Right ventricle myocardium superior (tissue), 1 donor: ENCODE measurements around the gene DIS3L2. TPM values are rescaled to one million over a fixed set of nuclear protein-coding genes. Genes with fewer than 3 reads are reported as not detected.

ENCODE experiments used
- ATAC-seq: fragments of 200-7000 bp; cut with Tn5 transposase; one replicate; pipeline ENCODE4 v1.9.1; 2020; ENCODE audit warnings: mild to moderate bottlenecking; ENCODE audit not compliant: poor library complexity
- DNase-seq: peaks from one replicate; pipeline ENCODE4 v3.0.0-alpha.2; 2020
- intact Hi-C: fragments of 100-400 bp; cut with DNase I; formaldehyde crosslinking; loops from one replicate; pipeline ENCODE4 v1.11.2; 2022
- total RNA-seq: library from RNA; stranded (reverse); fragmentation: NEBNext Ultra II Directional; extraction: Animal tissue kit (Norgen Biotek cat#: 25700); gene quantifications from one replicate; pipeline ENCODE4 v1.2.1, GENCODE V29; 2021
- donor health status: DM: no; HTN: yes; CAD: no; lungs with severe emphysema.

The DIS3L2 gene
- total RNA-seq, 1 donor from 2014 or later: 17.6 TPM

GRCh38 chr2:232228971-232229894 lies 267.7 kb downstream of the DIS3L2 start:
- ATAC-seq: peak; percentile 68

GRCh38 chr2:232229911-232230310 lies 268.4 kb downstream of the DIS3L2 start:
- DNase-seq: no peak

More at GRCh38 chr2:232228971-232229894, 267.7 kb downstream of the DIS3L2 start:
- DNase-seq: peak; percentile 50
- intact Hi-C loops: no loop called here

GRCh38 chr2:232230560-232230959 lies 269.0 kb downstream of the DIS3L2 start:
- ATAC-seq (no peak), DNase-seq (no peak)
- intact Hi-C loops: no loop called here

More at GRCh38 chr2:232229911-232230310, 268.4 kb downstream of the DIS3L2 start:
- intact Hi-C loops: no loop called here
- no peak for ATAC-seq

GRCh38 chr2:232231554-232231953 lies 270.0 kb downstream of the DIS3L2 start:
- DNase-seq (no peak), ATAC-seq (no peak)
- intact Hi-C loops: no loop called here

GRCh38 chr2:232232915-232233314 lies 271.4 kb downstream of the DIS3L2 start:
- ATAC-seq (no peak), DNase-seq (no peak)
- intact Hi-C loops: no loop called here

- ATAC-seq (no peak), DNase-seq (no peak)
- intact Hi-C loops: no loop called here
Measured at GRCh38 chr2:232234922-232235615, 273.6 kb downstream of the DIS3L2 start.

- peak; percentile 27 for ATAC-seq
- intact Hi-C loops: no loop called here
- no peak for DNase-seq
Measured at GRCh38 chr2:232235716-232236115, 274.2 kb downstream of the DIS3L2 start.

- intact Hi-C loops: no loop called here
- DNase-seq (no peak), ATAC-seq (no peak)
Measured at GRCh38 chr2:232236200-232236599, 274.7 kb downstream of the DIS3L2 start.

- intact Hi-C loops: no loop called here
- ATAC-seq (no peak), DNase-seq (no peak)
Measured at GRCh38 chr2:232237464-232237863, 276.0 kb downstream of the DIS3L2 start.

GRCh38 chr2:232238108-232238507 lies 276.6 kb downstream of the DIS3L2 start:
- no peak for ATAC-seq

GRCh38 chr2:232238596-232238995 lies 277.1 kb downstream of the DIS3L2 start:
- no peak for DNase-seq
- intact Hi-C loops: no loop called here
- no peak for ATAC-seq

More at GRCh38 chr2:232238108-232238507, 276.6 kb downstream of the DIS3L2 start:
- no peak for DNase-seq
- intact Hi-C loops: no loop called here

- ATAC-seq (no peak), DNase-seq (no peak)
- intact Hi-C loops: no loop called here
Measured at GRCh38 chr2:232239951-232240681, 278.6 kb downstream of the DIS3L2 start.

- intact Hi-C loops: no loop called here
- DNase-seq: no peak
- ATAC-seq: no peak
Measured at GRCh38 chr2:232240906-232241305, 279.4 kb downstream of the DIS3L2 start.

GRCh38 chr2:232242316-232242715 lies 280.8 kb downstream of the DIS3L2 start:
- ATAC-seq (no peak), DNase-seq (no peak)
- intact Hi-C loops: no loop called here

- intact Hi-C loops: no loop called here
- DNase-seq: no peak
- ATAC-seq: no peak
Measured at GRCh38 chr2:232245111-232245510, 283.6 kb downstream of the DIS3L2 start.

- ATAC-seq: no peak
- DNase-seq: no peak
- intact Hi-C loops: no loop called here
Measured at GRCh38 chr2:232246245-232246644, 284.7 kb downstream of the DIS3L2 start.

GRCh38 chr2:232249096-232249495 lies 287.6 kb downstream of the DIS3L2 start:
- intact Hi-C loops: no loop called here
- ATAC-seq: no peak
- no peak for DNase-seq

GRCh38 chr2:232250246-232251175 lies 289.0 kb downstream of the DIS3L2 start:
- intact Hi-C loops: no loop called here
- DNase-seq: no peak
- no peak for ATAC-seq
